GM12874 (cell line): ENCODE results near the gene SNRNP70.

Experiments used
- TF ChIP-seq, protein P1 (sequence below): IDR thresholded peaks from 2 replicates; pipeline ENCODE4 v1.5.1; 2011; ENCODE audit warnings: low read depth, mild to moderate bottlenecking, control low read depth, low read length, moderate library complexity; ENCODE audit not compliant: insufficient read depth

SNRNP70 gene

DNA sequence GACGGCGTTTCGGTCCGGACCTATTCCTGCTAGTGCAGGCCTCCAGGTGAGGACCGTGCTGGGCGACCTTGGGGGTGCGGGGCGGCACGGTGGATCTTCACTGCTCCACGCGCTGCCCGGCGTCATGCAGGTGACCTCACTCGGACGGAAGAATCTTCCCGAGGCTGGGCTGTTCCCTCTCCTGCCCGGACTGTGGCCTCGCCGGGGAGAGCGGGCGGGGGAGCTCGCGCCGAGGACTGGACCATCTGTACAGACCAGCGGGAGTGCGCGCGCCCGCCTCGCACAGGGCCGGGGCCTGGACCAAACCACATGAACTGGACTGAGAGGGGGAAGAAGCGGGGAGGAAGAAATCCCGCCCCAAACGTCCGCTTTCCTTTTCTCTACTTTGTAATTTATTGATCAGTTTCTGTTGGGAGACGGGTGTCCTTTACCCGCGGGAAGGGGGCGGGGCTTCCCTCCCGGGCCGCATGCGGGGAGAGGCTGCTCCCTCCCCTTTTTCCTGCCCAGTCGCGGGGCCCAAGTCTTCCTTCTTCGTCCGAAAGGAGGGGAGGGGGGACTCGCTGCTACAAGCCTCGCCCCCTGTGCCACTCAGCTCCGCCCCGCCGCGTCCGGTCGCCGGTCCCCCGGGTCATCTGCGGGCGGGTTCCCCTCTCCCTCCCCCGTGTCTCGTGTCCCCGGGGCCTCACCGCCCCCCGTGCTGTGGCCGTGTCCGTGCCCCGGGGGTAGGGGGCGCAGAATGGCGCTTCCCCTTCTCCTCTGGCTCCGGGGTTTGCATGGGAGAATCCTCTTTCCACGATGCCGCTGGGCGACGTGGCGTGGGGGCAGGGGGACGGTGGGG lies 65.1 kb downstream of the SNRNP70 start:
- TF ChIP-seq, protein P1, sequence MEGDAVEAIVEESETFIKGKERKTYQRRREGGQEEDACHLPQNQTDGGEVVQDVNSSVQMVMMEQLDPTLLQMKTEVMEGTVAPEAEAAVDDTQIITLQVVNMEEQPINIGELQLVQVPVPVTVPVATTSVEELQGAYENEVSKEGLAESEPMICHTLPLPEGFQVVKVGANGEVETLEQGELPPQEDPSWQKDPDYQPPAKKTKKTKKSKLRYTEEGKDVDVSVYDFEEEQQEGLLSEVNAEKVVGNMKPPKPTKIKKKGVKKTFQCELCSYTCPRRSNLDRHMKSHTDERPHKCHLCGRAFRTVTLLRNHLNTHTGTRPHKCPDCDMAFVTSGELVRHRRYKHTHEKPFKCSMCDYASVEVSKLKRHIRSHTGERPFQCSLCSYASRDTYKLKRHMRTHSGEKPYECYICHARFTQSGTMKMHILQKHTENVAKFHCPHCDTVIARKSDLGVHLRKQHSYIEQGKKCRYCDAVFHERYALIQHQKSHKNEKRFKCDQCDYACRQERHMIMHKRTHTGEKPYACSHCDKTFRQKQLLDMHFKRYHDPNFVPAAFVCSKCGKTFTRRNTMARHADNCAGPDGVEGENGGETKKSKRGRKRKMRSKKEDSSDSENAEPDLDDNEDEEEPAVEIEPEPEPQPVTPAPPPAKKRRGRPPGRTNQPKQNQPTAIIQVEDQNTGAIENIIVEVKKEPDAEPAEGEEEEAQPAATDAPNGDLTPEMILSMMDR: no peak

DNA sequence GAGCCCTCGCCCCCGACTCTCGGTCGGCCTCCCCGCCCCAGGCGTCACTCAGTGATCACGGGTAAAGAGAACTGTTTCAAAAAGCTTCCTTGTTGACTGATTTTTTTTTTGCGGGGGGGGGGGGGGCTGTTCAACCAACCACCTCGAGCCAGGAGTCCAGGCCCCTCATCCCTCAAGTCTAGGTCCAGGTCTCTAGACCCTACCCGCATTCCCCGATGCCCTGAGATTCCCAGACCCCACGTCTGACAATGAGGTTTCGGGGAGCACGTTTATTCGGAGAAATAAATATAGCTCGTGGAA lies 65.6 kb downstream of the SNRNP70 start:
- TF ChIP-seq, protein P1: no peak

DNA sequence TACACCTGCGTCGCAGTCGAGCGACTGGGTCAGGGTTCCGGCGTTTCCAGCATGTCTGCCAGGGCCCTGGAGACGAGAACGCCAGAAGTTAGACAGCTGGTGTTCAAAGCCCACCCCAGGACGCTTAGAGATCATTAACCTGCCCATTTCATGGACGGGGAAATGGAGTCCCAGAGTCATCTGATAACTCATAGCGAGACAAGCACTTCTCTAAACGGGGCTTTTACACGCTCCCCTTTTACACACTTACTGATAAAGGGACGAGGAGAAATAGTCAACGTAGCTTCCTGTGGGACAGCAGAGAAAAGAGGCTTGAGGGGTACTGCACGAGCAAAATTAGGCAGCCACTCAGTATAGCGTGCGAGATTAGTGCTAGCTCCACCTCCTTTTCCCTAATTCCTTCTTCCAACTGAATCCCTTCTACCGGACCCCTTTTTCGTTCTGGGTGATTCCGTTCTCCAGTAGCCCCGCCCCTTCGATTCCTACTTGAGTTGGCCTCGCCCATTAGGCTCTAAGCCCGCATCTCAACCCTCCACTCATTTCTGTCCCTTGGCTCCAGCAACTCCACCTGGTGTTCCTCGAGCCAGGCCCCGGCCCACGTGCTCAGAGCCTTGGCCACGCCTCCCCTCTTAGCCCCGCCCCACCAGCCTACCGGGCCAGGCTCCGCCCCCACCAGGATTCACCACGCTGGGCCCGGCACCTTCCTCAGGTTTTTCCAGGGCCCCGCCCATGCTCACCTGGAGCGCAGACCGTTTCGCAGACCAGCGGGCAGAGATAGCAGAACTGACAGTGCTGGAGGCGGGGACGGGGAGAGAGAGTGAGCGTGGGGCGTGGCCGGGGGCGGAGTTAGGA lies 66.2 kb downstream of the SNRNP70 start:
- TF ChIP-seq, protein P1: no peak

DNA sequence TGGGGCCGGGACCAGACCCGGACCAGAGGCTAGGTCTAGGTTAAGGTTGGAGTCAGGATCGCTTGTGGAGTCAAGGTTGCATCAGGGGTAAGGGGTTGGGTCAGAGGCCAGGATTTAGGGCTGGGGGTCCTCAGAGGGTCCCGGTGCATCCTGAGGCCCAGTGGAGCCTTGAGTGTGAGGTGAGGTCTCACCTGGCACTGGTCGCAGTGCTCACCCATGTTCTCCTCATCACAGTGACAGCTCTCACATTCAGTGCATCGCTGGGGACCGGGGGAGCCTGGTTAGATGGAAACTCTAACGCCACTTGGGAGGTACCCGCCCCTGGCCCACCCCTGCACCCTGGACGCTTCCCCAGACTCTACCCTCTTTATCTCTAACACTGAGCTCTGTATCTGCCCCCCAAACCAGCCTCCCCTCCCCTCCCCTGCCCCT lies 66.9 kb downstream of the SNRNP70 start:
- TF ChIP-seq, protein P1: no peak

DNA sequence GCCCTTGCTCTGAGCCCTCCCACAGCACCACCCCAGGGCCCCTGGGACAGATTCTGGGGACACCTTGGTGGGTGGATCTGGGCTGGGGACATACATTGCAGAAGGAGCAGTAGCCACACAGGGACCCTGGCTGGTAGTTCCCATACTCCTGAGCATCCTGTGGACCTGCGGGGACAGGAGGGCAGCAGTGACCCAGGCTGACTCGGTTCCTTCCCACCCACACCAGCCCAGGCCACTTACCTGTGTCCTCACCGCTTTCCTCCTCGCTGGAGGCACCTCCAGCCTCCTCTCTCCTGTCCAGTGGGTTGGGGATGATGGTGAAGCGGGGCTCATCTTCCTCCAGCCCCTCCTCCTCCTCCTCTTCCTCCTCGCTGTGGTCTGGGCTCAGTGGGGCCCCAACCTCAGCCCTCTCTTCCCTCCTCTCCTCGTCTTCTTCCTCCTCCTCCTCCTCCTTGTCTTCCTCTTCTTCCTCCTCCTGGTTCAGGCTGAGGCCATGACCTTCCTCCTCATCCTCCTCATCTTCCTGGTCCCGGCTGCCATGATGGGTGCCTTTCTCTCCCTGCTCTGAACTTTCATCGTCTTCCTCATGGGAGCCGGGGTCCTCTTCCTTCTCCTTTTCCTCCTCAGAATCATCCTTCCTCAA lies 68.0 kb downstream of the SNRNP70 start:
- TF ChIP-seq, protein P1: no peak

DNA sequence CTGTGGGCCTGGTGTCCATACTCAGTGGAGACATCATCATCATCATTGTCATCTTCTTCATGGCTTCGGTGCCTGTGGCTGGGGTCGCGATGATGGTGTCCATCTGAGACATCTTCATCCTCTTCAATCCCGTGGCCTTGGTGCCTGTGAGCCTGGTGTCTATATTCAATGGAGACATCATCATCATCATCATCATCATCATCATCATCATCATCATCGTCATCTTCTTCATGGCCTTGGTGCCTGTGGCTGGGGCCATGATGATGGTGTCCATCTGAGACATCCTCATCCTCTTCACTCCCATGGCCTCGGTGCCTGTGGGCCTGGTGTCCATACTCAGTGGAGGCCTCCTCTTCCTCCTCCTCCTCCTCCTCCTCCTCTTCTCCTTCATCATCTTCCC lies 69.0 kb downstream of the SNRNP70 start:
- TF ChIP-seq, protein P1: no peak

DNA sequence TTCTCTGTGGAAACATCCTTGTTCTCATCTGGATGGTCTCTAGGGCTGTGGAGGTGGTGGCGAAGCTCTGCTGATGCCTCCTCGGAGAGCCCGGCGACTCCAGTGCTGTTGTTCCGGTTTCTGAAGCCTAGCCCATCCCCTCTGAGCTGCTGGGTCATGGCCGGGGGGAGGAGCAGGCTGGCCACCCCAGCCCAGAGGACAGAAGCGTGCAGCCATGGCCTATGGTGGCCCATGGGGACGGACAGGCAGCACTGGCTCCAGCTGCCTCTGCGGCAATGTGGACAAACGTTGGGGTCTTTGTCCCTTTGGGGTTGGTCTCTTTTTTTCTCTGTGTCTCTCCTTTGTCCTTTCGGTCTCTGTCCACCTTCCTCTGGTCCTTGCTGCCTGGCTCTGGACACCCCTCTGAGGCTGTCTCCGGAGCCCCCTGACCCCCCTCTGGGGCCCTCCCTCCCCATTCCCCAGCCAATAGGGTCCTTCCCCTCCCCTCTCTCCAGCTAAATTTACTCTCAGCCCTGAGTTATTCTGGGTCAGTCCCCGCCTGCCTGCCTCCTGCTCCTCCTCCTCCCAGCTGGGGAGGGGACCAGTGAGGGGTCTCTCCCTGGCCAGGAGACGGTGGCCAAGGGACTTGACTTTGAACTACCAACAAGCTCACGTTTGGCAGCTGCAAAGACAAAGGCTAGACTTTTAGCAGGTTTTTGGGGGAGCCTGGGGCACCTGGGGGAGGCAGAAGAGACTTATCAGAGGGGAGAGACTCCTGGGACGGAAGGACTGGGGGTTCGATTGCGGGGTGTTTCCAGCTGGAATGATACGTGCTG lies 70.0 kb downstream of the SNRNP70 start, which contains the start of gene HRC:
Gene HRC (minus strand): TSS at position 392 of the 815 bp plus-strand sequence. CDS start 159 bp downstream, at position 233.
- TF ChIP-seq, protein P1: no peak
